ENCODE results near the gene CBY1. TPM values are rescaled to one million over a fixed set of nuclear protein-coding genes. Genes with fewer than 3 reads are reported as not detected.

CBY1 gene
- total and polyA plus RNA-seq, 12 donors: 23.8 to 96.0 (median 46.9) TPM

GRCh38 chr22:38715852-38716251, 59.4 kb downstream of the CBY1 start:
- H3K27me3 ChIP-seq: no peaks in the 10 kb centered on the region
- no peak overlapping the region for H3K27ac ChIP-seq
- DNase-seq: peak in 3 of 7 donors; percentile 17 to 47 (median 25)
- TF ChIP-seq POLR2A (IDR thresholded peaks at IDR 0.05) (no peak), CTCF (IDR thresholded peaks at IDR 0.05) (no peak)
- no peak overlapping the region for H3K4me3 ChIP-seq
- intact Hi-C loops (cut with DNase I): no loop called here
- H3K9me3 ChIP-seq (replicated peaks in 1 of 3): no peaks in the 10 kb centered on the region
- H3K36me3 ChIP-seq (replicated peaks in 1 of 2): peaks cover 0 to 26% of the 10 kb centered on the region in 2 donors
- peaks cover 0 to 26% of the 10 kb centered on the region in 2 donors for H3K4me1 ChIP-seq (replicated peaks in 1 of 2)
- 93 to 95% (median 94%) methylated on average over 11 to 15 of the region's 15 CpGs for WGBS, 4 donors

- WGBS, 4 donors: 94 to 97% (median 96%) methylated on average over 9 to 10 of the region's 10 CpGs
- H3K27me3 ChIP-seq: no peaks in the 10 kb centered on the region
- intact Hi-C loops (cut with DNase I): no loop called here
- peak in 1 of 7 donors; percentile 10 for DNase-seq
- TF ChIP-seq CTCF (IDR thresholded peaks at IDR 0.05) (no peak), POLR2A (IDR thresholded peaks at IDR 0.05) (no peak)
- no peak overlapping the region for H3K27ac ChIP-seq
- H3K36me3 ChIP-seq (replicated peaks in 1 of 2): peaks cover 0 to 30% of the 10 kb centered on the region in 2 donors
- peaks cover 0 to 26% of the 10 kb centered on the region in 2 donors for H3K4me1 ChIP-seq (replicated peaks in 1 of 2)
- H3K4me3 ChIP-seq: no peak overlapping the region
- no peaks in the 10 kb centered on the region for H3K9me3 ChIP-seq (replicated peaks in 1 of 3)
These were observed 59.8 kb downstream of the CBY1 start for GRCh38 chr22:38716271-38716670.

- DNase-seq: peak in 1 of 7 donors; percentile 22
- no peak for TF ChIP-seq CTCF (IDR thresholded peaks at IDR 0.05)
- no peak for TF ChIP-seq POLR2A (IDR thresholded peaks at IDR 0.05)
- WGBS, 4 donors: 91 to 100% (median 97%) methylated on average over 4 to 9 of the region's 9 CpGs
- intact Hi-C loops (cut with DNase I): no loop called here
- Histone ChIP-seq H3K27me3 (no peaks in the 10 kb centered on the region), H3K9me3 (replicated peaks in 1 of 3) (no peaks in the 10 kb centered on the region), H3K36me3 (replicated peaks in 1 of 2) (peaks cover 0 to 35% of the 10 kb centered on the region in 2 donors), H3K4me1 (replicated peaks in 1 of 2) (peaks cover 0 to 26% of the 10 kb centered on the region in 2 donors), H3K27ac (no peak overlapping the region), H3K4me3 (no peak overlapping the region)
These were observed 60.4 kb downstream of the CBY1 start for GRCh38 chr22:38716826-38717225.

GRCh38 chr22:38717244-38717643, 60.8 kb downstream of the CBY1 start:
- peak in 1 of 7 donors; percentile 9 for DNase-seq
- Histone ChIP-seq H3K36me3 (replicated peaks in 1 of 2) (peaks cover 0 to 39% of the 10 kb centered on the region in 2 donors), H3K9me3 (replicated peaks in 1 of 3) (no peaks in the 10 kb centered on the region), H3K27me3 (no peaks in the 10 kb centered on the region), H3K4me3 (no peak overlapping the region), H3K27ac (no peak overlapping the region), H3K4me1 (replicated peaks in 1 of 2) (peaks cover 0 to 25% of the 10 kb centered on the region in 2 donors)
- intact Hi-C loops (cut with DNase I): no loop called here
- no peak for TF ChIP-seq CTCF (IDR thresholded peaks at IDR 0.05)
- TF ChIP-seq POLR2A (IDR thresholded peaks at IDR 0.05): no peak
- WGBS, 4 donors: 90 to 94% (median 93%) methylated on average over 6 of the region's 6 CpGs
